ENCODE measurements around the gene ADAT3.

The ADAT3 gene

DNA sequence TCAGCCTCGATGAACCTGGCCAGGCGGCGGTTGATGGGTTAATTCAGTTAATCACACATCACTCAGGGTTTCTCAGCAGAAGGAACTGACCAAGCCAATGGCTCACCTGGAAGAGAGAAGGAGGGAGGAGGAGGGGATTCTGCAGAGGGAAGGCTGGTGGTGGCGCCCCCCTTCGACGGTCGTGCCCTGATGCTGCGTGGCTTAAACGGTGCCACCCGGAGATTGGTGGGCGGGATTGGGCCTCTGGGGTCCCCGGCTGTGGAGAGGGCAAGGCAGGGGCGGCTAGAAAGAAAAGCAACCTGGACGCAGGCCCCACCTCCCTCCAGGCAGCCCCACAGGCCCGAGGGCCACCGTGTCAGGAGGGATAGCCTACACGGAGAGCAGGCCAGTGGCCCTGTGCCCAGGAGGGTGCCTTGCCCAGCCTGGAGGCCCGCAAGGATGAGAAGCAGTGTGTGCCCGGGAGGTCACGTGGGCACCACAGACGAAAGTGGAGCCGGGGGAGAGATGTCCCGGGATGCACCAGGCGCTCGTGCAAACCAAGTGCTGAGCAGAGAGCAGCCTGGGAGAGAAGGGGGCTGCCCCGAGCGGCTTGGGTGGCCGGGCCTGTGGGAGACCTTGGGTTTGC lies 51.8 kb downstream of the ADAT3 start:
- H3K4me3 ChIP-seq (ENCODE audit: low read depth, low read length): no peak overlapping the region
- H3K9me3 ChIP-seq (ENCODE audit: control insufficient read depth, insufficient read depth, low read depth, low read length): no peaks in the 10 kb centered on the region
- no peaks in the 10 kb centered on the region for H3K4me1 ChIP-seq (ENCODE audit: control insufficient read depth, insufficient read depth, low read length)
- CTCF ChIA-PET: no interaction called here
- no peak for TF ChIP-seq GLI2 (tag by site-specific recombination; IDR thresholded peaks at IDR 0.05; ENCODE audit: borderline replicate concordance, low read depth)
- no peak for TF ChIP-seq ZNF561 (tag by site-specific recombination; IDR thresholded peaks at IDR 0.05; ENCODE audit: borderline replicate concordance)
- TF ChIP-seq ZNF175 (tag by site-specific recombination; IDR thresholded peaks at IDR 0.05): no peak
- TF ChIP-seq MYNN (tag by site-specific recombination; IDR thresholded peaks at IDR 0.05; ENCODE audit: borderline replicate concordance): no peak
- TF ChIP-seq, protein P1, sequence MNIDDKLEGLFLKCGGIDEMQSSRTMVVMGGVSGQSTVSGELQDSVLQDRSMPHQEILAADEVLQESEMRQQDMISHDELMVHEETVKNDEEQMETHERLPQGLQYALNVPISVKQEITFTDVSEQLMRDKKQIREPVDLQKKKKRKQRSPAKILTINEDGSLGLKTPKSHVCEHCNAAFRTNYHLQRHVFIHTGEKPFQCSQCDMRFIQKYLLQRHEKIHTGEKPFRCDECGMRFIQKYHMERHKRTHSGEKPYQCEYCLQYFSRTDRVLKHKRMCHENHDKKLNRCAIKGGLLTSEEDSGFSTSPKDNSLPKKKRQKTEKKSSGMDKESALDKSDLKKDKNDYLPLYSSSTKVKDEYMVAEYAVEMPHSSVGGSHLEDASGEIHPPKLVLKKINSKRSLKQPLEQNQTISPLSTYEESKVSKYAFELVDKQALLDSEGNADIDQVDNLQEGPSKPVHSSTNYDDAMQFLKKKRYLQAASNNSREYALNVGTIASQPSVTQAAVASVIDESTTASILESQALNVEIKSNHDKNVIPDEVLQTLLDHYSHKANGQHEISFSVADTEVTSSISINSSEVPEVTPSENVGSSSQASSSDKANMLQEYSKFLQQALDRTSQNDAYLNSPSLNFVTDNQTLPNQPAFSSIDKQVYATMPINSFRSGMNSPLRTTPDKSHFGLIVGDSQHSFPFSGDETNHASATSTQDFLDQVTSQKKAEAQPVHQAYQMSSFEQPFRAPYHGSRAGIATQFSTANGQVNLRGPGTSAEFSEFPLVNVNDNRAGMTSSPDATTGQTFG (tag by site-specific recombination; IDR thresholded peaks at IDR 0.05; ENCODE audit: borderline replicate concordance): no peak
- TF ChIP-seq ZBTB1 (tag by site-specific recombination; IDR thresholded peaks at IDR 0.05): no peak
- TF ChIP-seq HOXD13 (CRISPR knock-in tag; IDR thresholded peaks at IDR 0.05; ENCODE audit: borderline replicate concordance): no peak
- TF ChIP-seq, protein P2, sequence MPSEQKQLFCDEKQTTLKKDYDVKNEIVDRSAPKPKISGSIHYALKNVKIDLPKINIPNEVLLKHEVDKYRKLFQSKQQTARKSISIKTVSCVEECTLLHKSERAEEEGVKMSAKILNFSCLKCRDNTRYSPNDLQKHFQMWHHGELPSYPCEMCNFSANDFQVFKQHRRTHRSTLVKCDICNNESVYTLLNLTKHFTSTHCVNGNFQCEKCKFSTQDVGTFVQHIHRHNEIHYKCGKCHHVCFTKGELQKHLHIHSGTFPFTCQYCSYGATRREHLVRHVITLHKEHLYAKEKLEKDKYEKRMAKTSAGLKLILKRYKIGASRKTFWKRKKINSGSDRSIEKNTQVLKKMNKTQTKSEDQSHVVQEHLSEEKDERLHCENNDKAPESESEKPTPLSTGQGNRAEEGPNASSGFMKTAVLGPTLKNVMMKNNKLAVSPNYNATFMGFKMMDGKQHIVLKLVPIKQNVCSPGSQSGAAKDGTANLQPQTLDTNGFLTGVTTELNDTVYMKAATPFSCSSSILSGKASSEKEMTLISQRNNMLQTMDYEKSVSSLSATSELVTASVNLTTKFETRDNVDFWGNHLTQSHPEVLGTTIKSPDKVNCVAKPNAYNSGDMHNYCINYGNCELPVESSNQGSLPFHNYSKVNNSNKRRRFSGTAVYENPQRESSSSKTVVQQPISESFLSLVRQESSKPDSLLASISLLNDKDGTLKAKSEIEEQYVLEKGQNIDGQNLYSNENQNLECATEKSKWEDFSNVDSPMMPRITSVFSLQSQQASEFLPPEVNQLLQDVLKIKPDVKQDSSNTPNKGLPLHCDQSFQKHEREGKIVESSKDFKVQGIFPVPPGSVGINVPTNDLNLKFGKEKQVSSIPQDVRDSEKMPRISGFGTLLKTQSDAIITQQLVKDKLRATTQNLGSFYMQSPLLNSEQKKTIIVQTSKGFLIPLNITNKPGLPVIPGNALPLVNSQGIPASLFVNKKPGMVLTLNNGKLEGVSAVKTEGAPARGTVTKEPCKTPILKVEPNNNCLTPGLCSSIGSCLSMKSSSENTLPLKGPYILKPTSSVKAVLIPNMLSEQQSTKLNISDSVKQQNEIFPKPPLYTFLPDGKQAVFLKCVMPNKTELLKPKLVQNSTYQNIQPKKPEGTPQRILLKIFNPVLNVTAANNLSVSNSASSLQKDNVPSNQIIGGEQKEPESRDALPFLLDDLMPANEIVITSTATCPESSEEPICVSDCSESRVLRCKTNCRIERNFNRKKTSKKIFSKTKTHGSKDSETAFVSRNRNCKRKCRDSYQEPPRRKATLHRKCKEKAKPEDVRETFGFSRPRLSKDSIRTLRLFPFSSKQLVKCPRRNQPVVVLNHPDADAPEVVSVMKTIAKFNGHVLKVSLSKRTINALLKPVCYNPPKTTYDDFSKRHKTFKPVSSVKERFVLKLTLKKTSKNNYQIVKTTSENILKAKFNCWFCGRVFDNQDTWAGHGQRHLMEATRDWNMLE (tag by site-specific recombination; conservative IDR thresholded peaks at IDR 0.05; ENCODE audit: low read depth): no peak
- no peak for TF ChIP-seq ZNF223 (tag by site-specific recombination; IDR thresholded peaks at IDR 0.05)
- no peak for TF ChIP-seq EGR2 (tag by site-specific recombination; IDR thresholded peaks at IDR 0.05; ENCODE audit: low read depth)
- no peak for TF ChIP-seq HOXA7 (CRISPR knock-in tag; IDR thresholded peaks at IDR 0.05; ENCODE audit: borderline replicate concordance)
- TF ChIP-seq KLF7 (tag by site-specific recombination; IDR thresholded peaks at IDR 0.05; ENCODE audit: borderline replicate concordance): no peak
- no peak for TF ChIP-seq ZNF350 (tag by site-specific recombination; IDR thresholded peaks at IDR 0.05)
- no peak for TF ChIP-seq ELK4 (IDR thresholded peaks at IDR 0.05; ENCODE audit: borderline replicate concordance, low read depth, low read length)
- no peak for TF ChIP-seq IKZF3 (tag by site-specific recombination; IDR thresholded peaks at IDR 0.05)
- H3K27ac ChIP-seq (ENCODE audit: extremely low read depth, low read depth, low read length): no peak overlapping the region
- peaks cover 0 to 16% of the 10 kb centered on the region in 2 experiments; a peak in 2 of 3 replicates for H3K36me3 ChIP-seq (ENCODE audit: control insufficient read depth in 2 of 2, insufficient read depth in 1 of 2, low read length in 2 of 2)
- POLR2A ChIA-PET: no interaction called here

DNA sequence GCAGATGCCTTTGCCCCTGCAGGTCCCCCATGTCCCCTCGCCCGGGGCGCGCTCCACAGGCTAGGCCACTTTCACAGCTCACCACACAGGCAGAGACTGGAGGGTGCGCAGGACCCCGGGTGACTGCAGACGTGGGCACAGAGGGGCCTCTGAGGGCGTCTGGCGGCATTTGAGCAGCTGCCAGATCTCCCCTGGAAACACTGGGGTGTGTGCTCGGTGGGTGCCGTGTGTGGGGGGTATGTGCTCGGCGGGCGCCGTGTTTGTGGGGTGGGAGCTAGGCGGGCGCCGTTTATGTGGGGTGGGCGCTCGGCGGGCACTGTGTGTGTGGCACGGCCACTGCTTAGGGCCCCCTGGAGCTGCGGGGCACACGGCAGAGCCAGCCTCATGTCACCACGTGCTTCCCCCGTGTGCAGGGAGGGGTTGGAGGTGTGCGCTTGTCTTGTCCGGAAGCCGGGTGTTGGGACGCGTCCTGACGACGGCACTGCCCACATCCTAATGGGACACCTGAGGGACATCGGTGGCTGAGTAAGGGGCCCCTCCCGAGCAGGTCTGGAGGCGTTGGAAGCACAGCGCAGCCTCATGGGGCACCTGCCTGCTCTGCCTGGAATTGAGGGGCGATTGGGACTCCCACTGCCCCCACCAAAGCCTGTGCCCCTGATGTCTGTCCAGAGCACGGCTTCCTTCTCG lies 52.5 kb downstream of the ADAT3 start:
- no peak overlapping the region for H3K4me3 ChIP-seq (ENCODE audit: low read depth, low read length)
- ChIA-PET CTCF (no interaction called here), POLR2A (no interaction called here)
- H3K4me1 ChIP-seq (ENCODE audit: control insufficient read depth, insufficient read depth, low read length): no peaks in the 10 kb centered on the region
- no peak overlapping the region for H3K27ac ChIP-seq (ENCODE audit: extremely low read depth, low read depth, low read length)
- H3K9me3 ChIP-seq (ENCODE audit: control insufficient read depth, insufficient read depth, low read depth, low read length): no peaks in the 10 kb centered on the region
- peaks cover 0 to 11% of the 10 kb centered on the region in 2 experiments; a peak in 2 of 3 replicates for H3K36me3 ChIP-seq (ENCODE audit: control insufficient read depth in 2 of 2, insufficient read depth in 1 of 2, low read length in 2 of 2)
- TF ChIP-seq ZNF140 (tag by site-specific recombination; IDR thresholded peaks at IDR 0.05) (no peak), ZBTB48 (tag by site-specific recombination; IDR thresholded peaks at IDR 0.05) (no peak), ZNF791 (tag by site-specific recombination; IDR thresholded peaks at IDR 0.05) (no peak), ZNF335 (tag by site-specific recombination; conservative IDR thresholded peaks at IDR 0.05) (no peak), ZBTB20 (tag by site-specific recombination; IDR thresholded peaks at IDR 0.05) (no peak), ZNF544 (tag by site-specific recombination; IDR thresholded peaks at IDR 0.05) (no peak), HIC1 (tag by site-specific recombination; IDR thresholded peaks at IDR 0.05) (peak; percentile 80), ZNF521 (tag by site-specific recombination; IDR thresholded peaks at IDR 0.05) (no peak)
- TF ChIP-seq, protein P3, sequence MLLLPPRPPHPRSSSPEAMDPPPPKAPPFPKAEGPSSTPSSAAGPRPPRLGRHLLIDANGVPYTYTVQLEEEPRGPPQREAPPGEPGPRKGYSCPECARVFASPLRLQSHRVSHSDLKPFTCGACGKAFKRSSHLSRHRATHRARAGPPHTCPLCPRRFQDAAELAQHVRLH (tag by site-specific recombination; IDR thresholded peaks at IDR 0.05): no peak
